Panc1 (cell line): ENCODE data around the gene DES. TPM values are rescaled to one million over a fixed set of nuclear protein-coding genes. Genes with fewer than 3 reads are reported as not detected.

Experiments
- ATAC-seq: fragments of 200-7000 bp; cut with Tn5 transposase; 2 replicates; pipeline ENCODE4 v1.9.1; 2020; ENCODE audit warnings: mild to moderate bottlenecking, moderate library complexity
- BruUV-seq: library from RNA; stranded (reverse); fragments of 400-500 nt; replicated peaks from 2 replicates; lab custom pipeline; 2021; lab: Mats Ljungman, UMichigan
- CTCF ChIA-PET: fragments of 300-600 bp; sonication (Branson Sonifier 250); formaldehyde crosslinking; loops from one replicate; lab custom pipeline; 2022; ENCODE audit warnings: antibody characterized with exemption; lab: Charles Lee
- POLR2A ChIA-PET: fragments of 300-600 bp; sonication (Branson Sonifier 250); formaldehyde crosslinking; loops from one replicate; lab custom pipeline; 2022; ENCODE audit warnings: antibody characterized with exemption; lab: Charles Lee
- DNase-seq: peaks from one replicate; pipeline ENCODE4 v3.0.0-alpha.2; 2010; ENCODE audit warnings: low read depth, low spot score
- H3K27ac ChIP-seq: 2 replicates; pipeline ENCODE4 v1.5.1; 2011; ENCODE audit warnings: mild to moderate bottlenecking, low read length, inconsistent platforms
- H3K27me3 ChIP-seq: fragments of 200-500 bp; sonication (Bioruptor generic); 2 replicates; pipeline ENCODE4 v1.6.0; 2014; ENCODE audit warnings: low read length, inconsistent platforms; ENCODE audit not compliant: control insufficient read depth, insufficient read depth
- H3K36me3 ChIP-seq: fragments of 200-500 bp; sonication (Bioruptor generic); 2 replicates; pipeline ENCODE4 v1.5.1; 2014; ENCODE audit warnings: inconsistent platforms, mild to moderate bottlenecking, low read length, moderate library complexity; ENCODE audit not compliant: control insufficient read depth, insufficient read depth
- H3K4me1 ChIP-seq: 2 replicates; pipeline ENCODE4 v1.5.1; 2011; ENCODE audit warnings: inconsistent platforms, mild to moderate bottlenecking, low read length, moderate library complexity; ENCODE audit not compliant: control insufficient read depth, insufficient read depth
- H3K4me3 ChIP-seq, 2 experiments: 2 replicates each; pipeline ENCODE4 v1.5.1; 2011 to 2012; ENCODE audit warnings: low read depth in 2 of 2, low read length in 2 of 2, mild to moderate bottlenecking in 2 of 2, inconsistent platforms in 1 of 2, moderate library complexity in 1 of 2
- H3K9me3 ChIP-seq: fragments of 200-500 bp; sonication (Bioruptor generic); 2 replicates; pipeline ENCODE4 v1.5.1; 2014; ENCODE audit warnings: low read depth, mild to moderate bottlenecking, inconsistent platforms, low read length, moderate library complexity; ENCODE audit not compliant: control insufficient read depth, insufficient read depth
- POLR2AphosphoS5 ChIP-seq: IDR thresholded peaks from 2 replicates; pipeline ENCODE4 v1.6.1; 2012; ENCODE audit warnings: mild to moderate bottlenecking, low read depth, low read length, moderate library complexity
- SIN3A ChIP-seq: IDR thresholded peaks from 2 replicates; pipeline ENCODE4 v1.6.1; 2012; ENCODE audit warnings: low read depth, mild to moderate bottlenecking, low read length, moderate library complexity, borderline replicate concordance; ENCODE audit not compliant: insufficient read depth
- TCF7L2 ChIP-seq: IDR thresholded peaks from 2 replicates; pipeline ENCODE4 v1.6.1; 2011; ENCODE audit warnings: mild to moderate bottlenecking, low read depth, low read length, inconsistent platforms
- in situ Hi-C: cut with HindIII; loops from 2 replicates; pipeline ENCODE4 v1.10.0; 2016; ENCODE audit warnings: low sequenced_read_pairs, low pct_unique_long_range_greater_than_20kb
- intact Hi-C: fragments of 100-400 bp; cut with micrococcal nuclease; formaldehyde crosslinking; loops from one replicate; pipeline ENCODE4 v1.10.0; 2022; ENCODE audit not compliant: unreplicated experiment
- total RNA-seq: library from RNA; stranded (reverse); gene quantifications from one replicate; pipeline ENCODE4 v1.2.1, GENCODE V29; 2021; ENCODE audit not compliant: unreplicated experiment
- TF ChIP-seq, protein P1 (sequence below): fragments of 450-650 bp; IDR thresholded peaks from 2 replicates; pipeline ENCODE4 v1.5.1; 2017; ENCODE audit warnings: mild to moderate bottlenecking
- TF ChIP-seq, protein P2 (sequence below), 2 experiments: IDR thresholded peaks; 2 replicates each; pipeline ENCODE4 v1.6.1; 2011 to 2012; ENCODE audit warnings: low read depth in 2 of 2, control low read depth in 1 of 2, low read length in 1 of 2, mild to moderate bottlenecking in 1 of 2, moderate library complexity in 1 of 2; ENCODE audit not compliant: insufficient read depth in 1 of 2

The DES gene
- total RNA-seq, 1 experiment from 2014 or later, result 0.69 TPM

DNA sequence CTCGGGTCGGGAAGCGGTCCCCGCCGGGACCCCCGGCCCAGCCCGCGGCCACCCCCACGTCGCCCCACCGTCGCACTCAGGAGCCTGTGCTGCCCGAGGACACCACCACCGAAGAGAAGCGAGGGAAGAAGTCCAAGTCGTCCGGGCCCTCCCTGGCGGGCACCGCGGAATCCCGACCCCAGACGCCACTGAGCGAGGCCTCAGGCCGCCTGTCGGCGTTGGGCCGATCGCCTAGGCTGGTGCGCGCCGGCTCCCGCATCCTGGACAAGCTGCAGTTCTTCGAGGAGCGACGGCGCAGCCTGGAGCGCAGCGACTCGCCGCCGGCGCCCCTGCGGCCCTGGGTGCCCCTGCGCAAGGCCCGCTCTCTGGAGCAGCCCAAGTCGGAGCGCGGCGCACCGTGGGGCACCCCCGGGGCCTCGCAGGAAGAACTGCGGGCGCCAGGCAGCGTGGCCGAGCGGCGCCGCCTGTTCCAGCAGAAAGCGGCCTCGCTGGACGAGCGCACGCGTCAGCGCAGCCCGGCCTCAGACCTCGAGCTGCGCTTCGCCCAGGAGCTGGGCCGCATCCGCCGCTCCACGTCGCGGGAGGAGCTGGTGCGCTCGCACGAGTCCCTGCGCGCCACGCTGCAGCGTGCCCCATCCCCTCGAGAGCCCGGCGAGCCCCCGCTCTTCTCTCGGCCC, 30.1 kb downstream of the DES start:
- in situ Hi-C loops, result no loop called here
- intact Hi-C loops, result no loop called here
- no TSS peak for BruUV-seq
- DNase-seq (no peak), ATAC-seq (no peak)
- no peaks in the 10 kb centered on the region for H3K9me3 ChIP-seq
- CTCF ChIA-PET, result interaction anchor here (0.6 kb wide), 1 partner anchor 62 kb away, joined by 3 read pairs; no protein-coding TSS in a partner anchor
- H3K27me3 ChIP-seq, result no peaks in the 10 kb centered on the region
- peaks cover 4% of the 10 kb centered on the region; the same call in 1 of the 2 replicates for H3K4me1 ChIP-seq
- POLR2A ChIA-PET, result no interaction called here
- H3K36me3 ChIP-seq, result no peaks in the 10 kb centered on the region
- no peak overlapping the region for H3K4me3 ChIP-seq
- no peak overlapping the region for H3K27ac ChIP-seq
- TF ChIP-seq POLR2AphosphoS5 (no peak), SIN3A (no peak), TCF7L2 (no peak)
- TF ChIP-seq, protein P1, sequence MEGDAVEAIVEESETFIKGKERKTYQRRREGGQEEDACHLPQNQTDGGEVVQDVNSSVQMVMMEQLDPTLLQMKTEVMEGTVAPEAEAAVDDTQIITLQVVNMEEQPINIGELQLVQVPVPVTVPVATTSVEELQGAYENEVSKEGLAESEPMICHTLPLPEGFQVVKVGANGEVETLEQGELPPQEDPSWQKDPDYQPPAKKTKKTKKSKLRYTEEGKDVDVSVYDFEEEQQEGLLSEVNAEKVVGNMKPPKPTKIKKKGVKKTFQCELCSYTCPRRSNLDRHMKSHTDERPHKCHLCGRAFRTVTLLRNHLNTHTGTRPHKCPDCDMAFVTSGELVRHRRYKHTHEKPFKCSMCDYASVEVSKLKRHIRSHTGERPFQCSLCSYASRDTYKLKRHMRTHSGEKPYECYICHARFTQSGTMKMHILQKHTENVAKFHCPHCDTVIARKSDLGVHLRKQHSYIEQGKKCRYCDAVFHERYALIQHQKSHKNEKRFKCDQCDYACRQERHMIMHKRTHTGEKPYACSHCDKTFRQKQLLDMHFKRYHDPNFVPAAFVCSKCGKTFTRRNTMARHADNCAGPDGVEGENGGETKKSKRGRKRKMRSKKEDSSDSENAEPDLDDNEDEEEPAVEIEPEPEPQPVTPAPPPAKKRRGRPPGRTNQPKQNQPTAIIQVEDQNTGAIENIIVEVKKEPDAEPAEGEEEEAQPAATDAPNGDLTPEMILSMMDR, result no peak
- TF ChIP-seq, protein P2, sequence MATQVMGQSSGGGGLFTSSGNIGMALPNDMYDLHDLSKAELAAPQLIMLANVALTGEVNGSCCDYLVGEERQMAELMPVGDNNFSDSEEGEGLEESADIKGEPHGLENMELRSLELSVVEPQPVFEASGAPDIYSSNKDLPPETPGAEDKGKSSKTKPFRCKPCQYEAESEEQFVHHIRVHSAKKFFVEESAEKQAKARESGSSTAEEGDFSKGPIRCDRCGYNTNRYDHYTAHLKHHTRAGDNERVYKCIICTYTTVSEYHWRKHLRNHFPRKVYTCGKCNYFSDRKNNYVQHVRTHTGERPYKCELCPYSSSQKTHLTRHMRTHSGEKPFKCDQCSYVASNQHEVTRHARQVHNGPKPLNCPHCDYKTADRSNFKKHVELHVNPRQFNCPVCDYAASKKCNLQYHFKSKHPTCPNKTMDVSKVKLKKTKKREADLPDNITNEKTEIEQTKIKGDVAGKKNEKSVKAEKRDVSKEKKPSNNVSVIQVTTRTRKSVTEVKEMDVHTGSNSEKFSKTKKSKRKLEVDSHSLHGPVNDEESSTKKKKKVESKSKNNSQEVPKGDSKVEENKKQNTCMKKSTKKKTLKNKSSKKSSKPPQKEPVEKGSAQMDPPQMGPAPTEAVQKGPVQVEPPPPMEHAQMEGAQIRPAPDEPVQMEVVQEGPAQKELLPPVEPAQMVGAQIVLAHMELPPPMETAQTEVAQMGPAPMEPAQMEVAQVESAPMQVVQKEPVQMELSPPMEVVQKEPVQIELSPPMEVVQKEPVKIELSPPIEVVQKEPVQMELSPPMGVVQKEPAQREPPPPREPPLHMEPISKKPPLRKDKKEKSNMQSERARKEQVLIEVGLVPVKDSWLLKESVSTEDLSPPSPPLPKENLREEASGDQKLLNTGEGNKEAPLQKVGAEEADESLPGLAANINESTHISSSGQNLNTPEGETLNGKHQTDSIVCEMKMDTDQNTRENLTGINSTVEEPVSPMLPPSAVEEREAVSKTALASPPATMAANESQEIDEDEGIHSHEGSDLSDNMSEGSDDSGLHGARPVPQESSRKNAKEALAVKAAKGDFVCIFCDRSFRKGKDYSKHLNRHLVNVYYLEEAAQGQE (IDR thresholded peaks at IDR 0.05; ENCODE audit: insufficient read depth in 1 of 2, low read depth in 2 of 2, low read length in 1 of 2), result no peak

DNA sequence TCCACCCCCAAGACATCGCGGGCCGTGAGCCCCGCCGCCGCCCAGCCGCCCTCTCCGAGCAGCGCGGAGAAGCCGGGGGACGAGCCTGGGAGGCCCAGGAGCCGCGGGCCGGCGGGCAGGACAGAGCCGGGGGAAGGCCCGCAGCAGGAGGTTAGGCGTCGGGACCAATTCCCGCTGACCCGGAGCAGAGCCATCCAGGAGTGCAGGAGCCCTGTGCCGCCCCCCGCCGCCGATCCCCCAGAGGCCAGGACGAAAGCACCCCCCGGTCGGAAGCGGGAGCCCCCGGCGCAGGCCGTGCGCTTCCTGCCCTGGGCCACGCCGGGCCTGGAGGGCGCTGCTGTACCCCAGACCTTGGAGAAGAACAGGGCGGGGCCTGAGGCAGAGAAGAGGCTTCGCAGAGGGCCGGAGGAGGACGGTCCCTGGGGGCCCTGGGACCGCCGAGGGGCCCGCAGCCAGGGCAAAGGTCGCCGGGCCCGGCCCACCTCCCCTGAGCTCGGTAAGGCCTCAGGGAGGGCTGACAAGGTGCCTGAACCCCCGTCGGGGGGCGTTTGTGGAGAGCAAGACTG, 30.7 kb downstream of the DES start:
- intact Hi-C loops, result no loop called here
- CTCF ChIA-PET, result no interaction called here

More for the DNA sequence above, 30.7 kb downstream of the DES start:
- in situ Hi-C loops, result no loop called here
- Histone ChIP-seq H3K4me3 (no peak overlapping the region), H3K9me3 (no peaks in the 10 kb centered on the region), H3K27ac (no peak overlapping the region), H3K36me3 (no peaks in the 10 kb centered on the region), H3K27me3 (no peaks in the 10 kb centered on the region), H3K4me1 (peaks cover 7% of the 10 kb centered on the region; the same call in 1 of the 2 replicates)
- POLR2A ChIA-PET, result no interaction called here
- no peak for ATAC-seq
- no peak for DNase-seq
- BruUV-seq, result no TSS peak
- no peak for TF ChIP-seq SIN3A
- TF ChIP-seq TCF7L2, result no peak
- no peak for TF ChIP-seq POLR2AphosphoS5
- TF ChIP-seq, protein P1, result no peak
- TF ChIP-seq, protein P2 (IDR thresholded peaks at IDR 0.05; ENCODE audit: insufficient read depth in 1 of 2, low read depth in 2 of 2, low read length in 1 of 2), result no peak
